Peyer's patch (tissue), 4 donors: Measurements from ENCODE around the gene AGPAT2.

Source experiments
- POLR2A ChIP-seq, 2 donors: fragments of 450-650 bp; IDR thresholded peaks; one replicate each; pipeline ENCODE4 v1.5.1; 2017; ENCODE audit warnings: antibody characterized with exemption in 2 of 2, mild to moderate bottlenecking in 2 of 2, moderate library complexity in 2 of 2
- TF ChIP-seq, protein P1 (sequence below), 6 experiments: fragments of 450-650 bp in 4 of 6; fragments of 200-600 bp in 2 of 6; sonication (generic) in 1 of 6; IDR thresholded peaks; one replicate each; pipeline ENCODE4 v1.5.1; 2017 to 2019; ENCODE audit warnings: antibody characterized with exemption in 6 of 6, mild to moderate bottlenecking in 3 of 6, moderate library complexity in 1 of 6

DNA sequence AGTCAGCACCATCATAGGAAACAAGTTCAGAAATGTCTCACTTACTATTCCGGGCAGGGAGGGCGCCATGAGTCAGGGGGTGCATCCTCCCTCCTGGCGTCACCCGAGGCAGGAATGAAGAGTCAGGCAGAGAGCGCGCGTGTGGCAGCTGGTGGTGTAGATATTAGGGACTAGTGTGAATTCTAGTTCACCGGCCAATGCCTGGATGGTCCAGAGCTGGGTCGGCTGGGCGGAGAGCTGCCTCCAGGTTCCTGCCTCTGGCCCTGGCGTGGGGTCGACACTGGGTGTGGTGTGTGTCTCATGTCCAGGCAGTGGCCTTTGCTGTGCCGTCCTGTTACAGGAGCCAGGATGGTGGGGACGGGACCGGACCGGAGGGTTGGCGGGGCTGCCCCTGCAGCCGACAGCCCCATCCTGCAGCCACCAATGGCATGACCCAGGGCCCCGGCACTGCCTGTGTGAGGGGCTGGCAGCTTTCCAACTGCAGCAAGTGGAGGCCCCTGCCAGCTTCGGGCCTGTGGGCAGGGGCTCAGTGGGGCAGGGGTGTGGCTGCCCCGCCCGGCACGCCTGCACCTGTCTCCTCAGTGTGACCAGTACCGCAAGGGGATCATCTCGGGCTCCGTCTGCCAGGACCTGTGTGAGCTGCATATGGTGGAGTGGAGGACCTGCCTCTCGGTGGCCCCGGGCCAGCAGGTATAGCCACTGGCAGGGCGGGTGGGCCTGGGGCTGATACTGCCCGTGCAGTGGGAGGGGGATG is 34.3 kb upstream of the AGPAT2 start:
- no peak for TF ChIP-seq POLR2A (IDR thresholded peaks at IDR 0.05)
- TF ChIP-seq, protein P1, sequence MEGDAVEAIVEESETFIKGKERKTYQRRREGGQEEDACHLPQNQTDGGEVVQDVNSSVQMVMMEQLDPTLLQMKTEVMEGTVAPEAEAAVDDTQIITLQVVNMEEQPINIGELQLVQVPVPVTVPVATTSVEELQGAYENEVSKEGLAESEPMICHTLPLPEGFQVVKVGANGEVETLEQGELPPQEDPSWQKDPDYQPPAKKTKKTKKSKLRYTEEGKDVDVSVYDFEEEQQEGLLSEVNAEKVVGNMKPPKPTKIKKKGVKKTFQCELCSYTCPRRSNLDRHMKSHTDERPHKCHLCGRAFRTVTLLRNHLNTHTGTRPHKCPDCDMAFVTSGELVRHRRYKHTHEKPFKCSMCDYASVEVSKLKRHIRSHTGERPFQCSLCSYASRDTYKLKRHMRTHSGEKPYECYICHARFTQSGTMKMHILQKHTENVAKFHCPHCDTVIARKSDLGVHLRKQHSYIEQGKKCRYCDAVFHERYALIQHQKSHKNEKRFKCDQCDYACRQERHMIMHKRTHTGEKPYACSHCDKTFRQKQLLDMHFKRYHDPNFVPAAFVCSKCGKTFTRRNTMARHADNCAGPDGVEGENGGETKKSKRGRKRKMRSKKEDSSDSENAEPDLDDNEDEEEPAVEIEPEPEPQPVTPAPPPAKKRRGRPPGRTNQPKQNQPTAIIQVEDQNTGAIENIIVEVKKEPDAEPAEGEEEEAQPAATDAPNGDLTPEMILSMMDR (IDR thresholded peaks at IDR 0.05): no peak
